HCT116 (cell line): ENCODE data around the gene ATXN1. TPM values are rescaled to one million over a fixed set of nuclear protein-coding genes. Genes with fewer than 3 reads are reported as not detected.

Source experiments
- ATAC-seq: fragments of 200-7000 bp; cut with Tn5 transposase; 2 replicates; pipeline ENCODE4 v1.9.1; 2020; ENCODE audit warnings: mild to moderate bottlenecking, moderate library complexity
- BruUV-seq: library from RNA; stranded (reverse); fragments of 400-500 nt; replicated peaks from 2 replicates; lab custom pipeline; 2021; lab: Mats Ljungman, UMichigan
- CTCF ChIA-PET: fragments of 300-600 bp; sonication (Branson Sonifier 250); formaldehyde crosslinking; loops from one replicate; lab custom pipeline; 2021; ENCODE audit warnings: antibody characterized with exemption; lab: Charles Lee
- POLR2A ChIA-PET: fragments of 300-600, 350-600 bp; sonication (Branson Sonifier 250); formaldehyde crosslinking; loops from one replicate; lab custom pipeline; 2021; ENCODE audit warnings: antibody characterized with exemption; lab: Charles Lee
- RAD21 ChIA-PET, 2 experiments: fragments of 300-600 bp; sonication (Branson Sonifier 250); formaldehyde crosslinking; loops; one replicate each; lab custom pipeline; 2023; ENCODE audit warnings: low total read pairs in 2 of 2; ENCODE audit not compliant: uncharacterized antibody in 2 of 2, unreplicated experiment in 2 of 2, low non-redundant PET in 1 of 2; lab: Charles Lee
- DNase-seq: peaks from one replicate; pipeline ENCODE4 v3.0.0-alpha.2; 2010; ENCODE audit warnings: low read depth, low spot score
- H2AFZ ChIP-seq: fragments of 200-600 bp; shearing (Covaris generic), sonication (generic); 2 replicates; pipeline ENCODE4 v1.6.1; 2017; ENCODE audit warnings: low read depth, mixed run types, mixed read lengths, antibody characterized with exemption, low read length; ENCODE audit not compliant: poor library complexity, severe bottlenecking
- H3K27ac ChIP-seq: 2 replicates; pipeline ENCODE4 v1.5.1; 2012; ENCODE audit warnings: low read depth, low read length
- H3K27me3 ChIP-seq: fragments of 200-600 bp; sonication (generic); 2 replicates; pipeline ENCODE4 v1.6.1; 2016; ENCODE audit warnings: mixed run types, low read length, mixed read lengths; ENCODE audit not compliant: insufficient read depth
- H3K36me3 ChIP-seq, 2 experiments: fragments of 200-500 bp in 1 of 2; fragments of 200-600 bp in 1 of 2; sonication (Bioruptor generic) in 1 of 2; sonication (generic) in 1 of 2; 2 replicates each; pipeline versions ENCODE4 v1.5.1 to v1.6.1; 2014 to 2016; ENCODE audit warnings: low read length in 2 of 2, inconsistent platforms in 1 of 2, mixed read lengths in 1 of 2, mixed run types in 1 of 2; ENCODE audit not compliant: insufficient read depth in 2 of 2, control insufficient read depth in 1 of 2
- H3K4me1 ChIP-seq, 2 experiments: fragments of 200-600 bp in 1 of 2; sonication (generic) in 1 of 2; 2 replicates each; pipeline versions ENCODE4 v1.5.1 to v1.6.1; 2012 to 2017; ENCODE audit warnings: low read length in 2 of 2, inconsistent platforms in 1 of 2, mild to moderate bottlenecking in 1 of 2, mixed read lengths in 1 of 2, mixed run types in 1 of 2, moderate library complexity in 1 of 2; ENCODE audit not compliant: insufficient read depth in 2 of 2, control insufficient read depth in 1 of 2
- H3K4me2 ChIP-seq: fragments of 200-600 bp; sonication (generic); 2 replicates; pipeline ENCODE4 v1.6.1; 2017; ENCODE audit warnings: mixed run types, low read length, mixed read lengths
- H3K4me3 ChIP-seq, 2 experiments: fragments of 200-600 bp in 1 of 2; sonication (generic) in 1 of 2; replicated peaks in 1 of 2; 2 replicates each; pipeline ENCODE4 v1.5.1; 2011 to 2016; ENCODE audit warnings: low read length in 2 of 2, control low read depth in 1 of 2, low read depth in 1 of 2, mild to moderate bottlenecking in 1 of 2, mixed read lengths in 1 of 2, mixed run types in 1 of 2
- H3K79me2 ChIP-seq: fragments of 200-600 bp; sonication (generic); 2 replicates; pipeline ENCODE4 v1.6.1; 2017; ENCODE audit warnings: mild to moderate bottlenecking, mixed run types, low read length, moderate library complexity, mixed read lengths; ENCODE audit not compliant: insufficient read depth
- H3K9ac ChIP-seq: fragments of 200-600 bp; sonication (generic); 2 replicates; pipeline ENCODE4 v1.6.1; 2016; ENCODE audit warnings: low read length, mixed read lengths
- H3K9me2 ChIP-seq: fragments of 200-600 bp; sonication (generic), shearing (Covaris generic); 2 replicates; pipeline ENCODE4 v1.6.1; 2017; ENCODE audit warnings: mixed run types, mild to moderate bottlenecking, moderate library complexity; ENCODE audit not compliant: insufficient read depth
- H3K9me3 ChIP-seq, 2 experiments: fragments of 200-500 bp in 1 of 2; fragments of 200-600 bp in 1 of 2; sonication (Bioruptor generic) in 1 of 2; sonication (generic) in 1 of 2; 2 replicates each; pipeline ENCODE4 v1.6.1; 2014 to 2017; ENCODE audit warnings: low read length in 2 of 2, mixed read lengths in 2 of 2, inconsistent platforms in 1 of 2, low read depth in 1 of 2, mild to moderate bottlenecking in 1 of 2, mixed run types in 1 of 2, moderate library complexity in 1 of 2; ENCODE audit not compliant: control insufficient read depth in 1 of 2, insufficient read depth in 1 of 2
- H4K20me1 ChIP-seq: fragments of 200-600 bp; sonication (generic), shearing (Covaris generic); 2 replicates; pipeline ENCODE4 v1.6.1; 2017; ENCODE audit warnings: mixed run types, mild to moderate bottlenecking, moderate library complexity; ENCODE audit not compliant: insufficient read depth
- CEBPB ChIP-seq: IDR thresholded peaks from 2 replicates; pipeline ENCODE4 v1.6.1; 2012; ENCODE audit warnings: low read depth
- EGR1 ChIP-seq: IDR thresholded peaks from 2 replicates; pipeline ENCODE4 v1.6.1; 2012; ENCODE audit warnings: low read depth
- ELF1 ChIP-seq: IDR thresholded peaks from 2 replicates; pipeline ENCODE4 v1.6.1; 2012; ENCODE audit warnings: low read depth, borderline replicate concordance
- EZH2 ChIP-seq: fragments of 200-600 bp; sonication (generic); IDR thresholded peaks from 2 replicates; pipeline ENCODE4 v1.6.1; 2017; ENCODE audit warnings: antibody characterized with exemption, mixed run types
- EZH2phosphoT487 ChIP-seq: fragments of 200-600 bp; IDR thresholded peaks from 2 replicates; pipeline ENCODE4 v1.6.1; 2018; ENCODE audit warnings: antibody characterized with exemption, borderline replicate concordance
- JUND ChIP-seq: IDR thresholded peaks from 2 replicates; pipeline ENCODE4 v1.6.1; 2012
- POLR2A ChIP-seq: IDR thresholded peaks from 2 replicates; pipeline ENCODE4 v1.7.0; 2011; ENCODE audit warnings: borderline replicate concordance; ENCODE audit not compliant: insufficient read depth, insufficient read length; ENCODE audit errors: extremely low read depth
- POLR2AphosphoS5 ChIP-seq: IDR thresholded peaks from 2 replicates; pipeline ENCODE4 v1.6.1; 2011; ENCODE audit warnings: mild to moderate bottlenecking, low read depth, low read length, moderate library complexity
- RAD21 ChIP-seq: IDR thresholded peaks from 2 replicates; pipeline ENCODE4 v1.6.1; 2012; ENCODE audit warnings: low read depth, mild to moderate bottlenecking
- SIN3A ChIP-seq: IDR thresholded peaks from 2 replicates; pipeline ENCODE4 v1.6.1; 2012; ENCODE audit warnings: low read depth
- ZFX ChIP-seq: fragments of 450-650 bp; IDR thresholded peaks from 2 replicates; pipeline ENCODE4 v1.6.1; 2017
- ZNF274 ChIP-seq: fragments of 200-500 bp; sonication (Bioruptor generic); IDR thresholded peaks from 2 replicates; pipeline ENCODE4 v1.6.1; 2014; ENCODE audit warnings: mild to moderate bottlenecking, low read depth, low read length, inconsistent platforms
- intact Hi-C: fragments of 100-400 bp; cut with micrococcal nuclease; formaldehyde crosslinking; loops from 2 replicates; pipeline ENCODE4 v1.10.0; 2022
- total RNA-seq: library from RNA; stranded (reverse); gene quantifications from one replicate; pipeline ENCODE4 v1.2.1, GENCODE V29; 2021; ENCODE audit not compliant: unreplicated experiment
- TF ChIP-seq, protein P1 (sequence below), 3 experiments: fragments of 200-600 bp in 1 of 3; sonication (generic) in 1 of 3; IDR thresholded peaks in 2 of 3; conservative IDR thresholded peaks in 1 of 3; 2 replicates each; pipeline ENCODE4 v1.5.1; 2012 to 2017; ENCODE audit warnings: low read depth in 2 of 3, low read length in 2 of 3, antibody characterized with exemption in 1 of 3, borderline replicate concordance in 1 of 3, control low read depth in 1 of 3, mild to moderate bottlenecking in 1 of 3, mixed read lengths in 1 of 3, mixed run types in 1 of 3, moderate library complexity in 1 of 3; ENCODE audit not compliant: insufficient read depth in 1 of 3
- TF ChIP-seq, protein P2 (sequence below): IDR thresholded peaks from 2 replicates; pipeline ENCODE4 v1.6.1; 2012; ENCODE audit warnings: low read depth

The ATXN1 gene
- total RNA-seq, 1 experiment from 2014 or later, result 21.0 TPM

DNA sequence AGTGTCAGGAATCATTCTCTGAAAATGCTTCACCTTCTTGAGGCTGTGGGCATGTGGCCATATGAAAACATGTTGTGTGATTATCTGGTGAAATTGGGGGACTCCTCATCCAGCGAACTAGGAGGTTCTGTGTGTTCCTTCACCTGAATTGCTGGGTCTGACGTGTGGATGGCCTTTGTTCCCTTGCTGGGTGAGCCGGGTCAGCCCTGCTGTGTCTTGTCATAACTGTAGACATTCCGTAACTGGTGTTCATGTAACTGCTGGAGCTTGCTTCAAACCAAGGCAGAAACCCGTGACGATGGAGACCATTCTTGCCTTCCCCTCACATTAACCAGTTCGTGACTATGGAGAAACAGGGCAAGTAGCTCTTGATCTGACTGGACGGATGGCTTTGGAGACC is 399.4 kb downstream of the ATXN1 start:
- BruUV-seq, result no TSS peak
- H3K4me1 ChIP-seq, result peaks cover 1% of the 10 kb centered on the region in 2 experiments
- no peak overlapping the region for H3K27ac ChIP-seq
- H4K20me1 ChIP-seq, result no peaks in the 10 kb centered on the region
- ChIA-PET POLR2A (no interaction called here), CTCF (no interaction called here), RAD21 (no interaction called here)
- no peaks in the 10 kb centered on the region for H3K79me2 ChIP-seq
- intact Hi-C loops, result no loop called here
- no peaks in the 10 kb centered on the region for H3K9me2 ChIP-seq
- H3K27me3 ChIP-seq, result no peaks in the 10 kb centered on the region
- TF ChIP-seq CEBPB, result no peak
- TF ChIP-seq ZFX, result no peak
- TF ChIP-seq EZH2, result no peak
- no peak for TF ChIP-seq SIN3A
- TF ChIP-seq ELF1, result no peak
- no peak for TF ChIP-seq POLR2A
- TF ChIP-seq, protein P1, sequence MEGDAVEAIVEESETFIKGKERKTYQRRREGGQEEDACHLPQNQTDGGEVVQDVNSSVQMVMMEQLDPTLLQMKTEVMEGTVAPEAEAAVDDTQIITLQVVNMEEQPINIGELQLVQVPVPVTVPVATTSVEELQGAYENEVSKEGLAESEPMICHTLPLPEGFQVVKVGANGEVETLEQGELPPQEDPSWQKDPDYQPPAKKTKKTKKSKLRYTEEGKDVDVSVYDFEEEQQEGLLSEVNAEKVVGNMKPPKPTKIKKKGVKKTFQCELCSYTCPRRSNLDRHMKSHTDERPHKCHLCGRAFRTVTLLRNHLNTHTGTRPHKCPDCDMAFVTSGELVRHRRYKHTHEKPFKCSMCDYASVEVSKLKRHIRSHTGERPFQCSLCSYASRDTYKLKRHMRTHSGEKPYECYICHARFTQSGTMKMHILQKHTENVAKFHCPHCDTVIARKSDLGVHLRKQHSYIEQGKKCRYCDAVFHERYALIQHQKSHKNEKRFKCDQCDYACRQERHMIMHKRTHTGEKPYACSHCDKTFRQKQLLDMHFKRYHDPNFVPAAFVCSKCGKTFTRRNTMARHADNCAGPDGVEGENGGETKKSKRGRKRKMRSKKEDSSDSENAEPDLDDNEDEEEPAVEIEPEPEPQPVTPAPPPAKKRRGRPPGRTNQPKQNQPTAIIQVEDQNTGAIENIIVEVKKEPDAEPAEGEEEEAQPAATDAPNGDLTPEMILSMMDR (IDR thresholded peaks at IDR 0.05 in 2 of 3, conservative IDR thresholded peaks at IDR 0.05 in 1 of 3; ENCODE audit: borderline replicate concordance in 1 of 3, insufficient read depth in 1 of 3, low read depth in 2 of 3, low read length in 2 of 3), result no peak
- no peak for TF ChIP-seq RAD21
- no peak for TF ChIP-seq EGR1
- no peak for TF ChIP-seq EZH2phosphoT487
- no peak for TF ChIP-seq JUND
- no peak for ATAC-seq
- no peak overlapping the region for H3K4me3 ChIP-seq
- H3K36me3 ChIP-seq, result no peaks in the 10 kb centered on the region
- H3K9me3 ChIP-seq, result no peaks in the 10 kb centered on the region
- H2AFZ ChIP-seq, result no peak overlapping the region
- no peak overlapping the region for H3K4me2 ChIP-seq
- no peak for DNase-seq
- no peak overlapping the region for H3K9ac ChIP-seq

DNA sequence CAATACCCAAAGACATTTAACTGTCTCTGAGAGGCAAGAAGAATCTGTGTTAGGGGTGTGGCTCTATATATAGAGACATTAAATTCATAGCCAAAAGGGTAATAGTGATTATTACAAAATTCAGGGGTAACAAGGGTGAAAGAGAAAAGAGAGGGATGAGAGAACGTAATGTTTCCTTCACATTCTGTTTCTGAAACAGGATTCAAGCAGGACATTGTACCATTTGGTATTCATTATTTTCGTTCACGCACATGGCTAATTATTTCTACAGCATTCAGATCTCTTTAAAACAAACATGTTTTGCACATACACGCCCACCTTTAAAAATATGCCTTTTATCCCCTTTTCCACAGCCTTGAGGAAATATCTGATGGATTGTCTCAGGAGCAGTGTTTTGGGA is 400.1 kb downstream of the ATXN1 start:
- Histone ChIP-seq H3K27ac (no peak overlapping the region), H3K36me3 (no peaks in the 10 kb centered on the region), H3K4me2 (no peak overlapping the region), H4K20me1 (no peaks in the 10 kb centered on the region), H3K9ac (no peak overlapping the region), H3K79me2 (no peaks in the 10 kb centered on the region), H3K4me3 (no peak overlapping the region), H3K9me3 (no peaks in the 10 kb centered on the region), H3K4me1 (peaks cover 8 to 9% of the 10 kb centered on the region in 2 experiments), H3K9me2 (no peaks in the 10 kb centered on the region), H2AFZ (no peak overlapping the region), H3K27me3 (no peaks in the 10 kb centered on the region)
- ATAC-seq (no peak), DNase-seq (no peak)
- ChIA-PET RAD21 (no interaction called here), CTCF (no interaction called here), POLR2A (no interaction called here)
- TF ChIP-seq, protein P2, sequence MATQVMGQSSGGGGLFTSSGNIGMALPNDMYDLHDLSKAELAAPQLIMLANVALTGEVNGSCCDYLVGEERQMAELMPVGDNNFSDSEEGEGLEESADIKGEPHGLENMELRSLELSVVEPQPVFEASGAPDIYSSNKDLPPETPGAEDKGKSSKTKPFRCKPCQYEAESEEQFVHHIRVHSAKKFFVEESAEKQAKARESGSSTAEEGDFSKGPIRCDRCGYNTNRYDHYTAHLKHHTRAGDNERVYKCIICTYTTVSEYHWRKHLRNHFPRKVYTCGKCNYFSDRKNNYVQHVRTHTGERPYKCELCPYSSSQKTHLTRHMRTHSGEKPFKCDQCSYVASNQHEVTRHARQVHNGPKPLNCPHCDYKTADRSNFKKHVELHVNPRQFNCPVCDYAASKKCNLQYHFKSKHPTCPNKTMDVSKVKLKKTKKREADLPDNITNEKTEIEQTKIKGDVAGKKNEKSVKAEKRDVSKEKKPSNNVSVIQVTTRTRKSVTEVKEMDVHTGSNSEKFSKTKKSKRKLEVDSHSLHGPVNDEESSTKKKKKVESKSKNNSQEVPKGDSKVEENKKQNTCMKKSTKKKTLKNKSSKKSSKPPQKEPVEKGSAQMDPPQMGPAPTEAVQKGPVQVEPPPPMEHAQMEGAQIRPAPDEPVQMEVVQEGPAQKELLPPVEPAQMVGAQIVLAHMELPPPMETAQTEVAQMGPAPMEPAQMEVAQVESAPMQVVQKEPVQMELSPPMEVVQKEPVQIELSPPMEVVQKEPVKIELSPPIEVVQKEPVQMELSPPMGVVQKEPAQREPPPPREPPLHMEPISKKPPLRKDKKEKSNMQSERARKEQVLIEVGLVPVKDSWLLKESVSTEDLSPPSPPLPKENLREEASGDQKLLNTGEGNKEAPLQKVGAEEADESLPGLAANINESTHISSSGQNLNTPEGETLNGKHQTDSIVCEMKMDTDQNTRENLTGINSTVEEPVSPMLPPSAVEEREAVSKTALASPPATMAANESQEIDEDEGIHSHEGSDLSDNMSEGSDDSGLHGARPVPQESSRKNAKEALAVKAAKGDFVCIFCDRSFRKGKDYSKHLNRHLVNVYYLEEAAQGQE, result no peak
- TF ChIP-seq JUND, result no peak
- TF ChIP-seq POLR2AphosphoS5, result no peak
- TF ChIP-seq CEBPB, result no peak
- no peak for TF ChIP-seq ZNF274
- BruUV-seq, result no TSS peak
- intact Hi-C loops, result no loop called here
